SK-N-SH treated with all-trans-retinoic acid at 6 μM for 48 hours (cell line): Measurements from ENCODE around the gene UGT1A8.
"Not testable (repeated sequence)": the region's sequence is repeated elsewhere in the genome, so short reads cannot be mapped to it uniquely, and the experiment has no call there.

Experiments used
- ARNTL ChIP-seq: fragments of 450-650 bp; formaldehyde crosslinking; IDR thresholded peaks from 2 replicates; pipeline ENCODE4 v1.5.0; 2020; ENCODE audit warnings: low read depth, mild to moderate bottlenecking, moderate library complexity, borderline replicate concordance
- BACH2 ChIP-seq: fragments of 250-450 bp; sonication (Bioruptor Pico); IDR thresholded peaks from 2 replicates; pipeline ENCODE4 v1.9.0; 2021; ENCODE audit warnings: mild to moderate bottlenecking, borderline replicate concordance
- OSR1 ChIP-seq: fragments of 250-450 bp; sonication (Bioruptor Pico); IDR thresholded peaks from 2 replicates; pipeline ENCODE4 v1.8.0; 2022; ENCODE audit warnings: moderate library complexity, mild to moderate bottlenecking, inconsistent platforms
- TOX ChIP-seq: fragments of 250-450 bp; sonication (Bioruptor Pico); IDR thresholded peaks from 2 replicates; pipeline ENCODE4 v1.8.0; 2021; ENCODE audit warnings: mild to moderate bottlenecking, moderate library complexity, borderline replicate concordance
- ZFP3 ChIP-seq: fragments of 250-450 bp; sonication (Bioruptor Pico); IDR thresholded peaks from 2 replicates; pipeline ENCODE4 v1.5.0; 2020; ENCODE audit warnings: mild to moderate bottlenecking, moderate library complexity
- ZFP30 ChIP-seq: fragments of 450-650 bp; formaldehyde crosslinking; IDR thresholded peaks from 2 replicates; pipeline ENCODE4 v1.5.0; 2022; ENCODE audit warnings: mild to moderate bottlenecking, moderate library complexity
- TF ChIP-seq, protein P1 (sequence below): fragments of 250-450 bp; sonication (Bioruptor Pico); IDR thresholded peaks from 2 replicates; pipeline ENCODE4 v1.5.1; 2020; ENCODE audit warnings: low read depth, mild to moderate bottlenecking, moderate library complexity
- TF ChIP-seq, protein P2 (sequence below): fragments of 250-450 bp; sonication (Bioruptor Pico); IDR thresholded peaks from 2 replicates; pipeline ENCODE4 v1.8.0; 2020; ENCODE audit warnings: mild to moderate bottlenecking, moderate library complexity, borderline replicate concordance
- TF ChIP-seq, protein P3 (sequence below): fragments of 250-450 bp; sonication (Bioruptor Pico); IDR thresholded peaks from 2 replicates; pipeline ENCODE4 v1.5.1; 2021; ENCODE audit warnings: mild to moderate bottlenecking, moderate library complexity

DNA sequence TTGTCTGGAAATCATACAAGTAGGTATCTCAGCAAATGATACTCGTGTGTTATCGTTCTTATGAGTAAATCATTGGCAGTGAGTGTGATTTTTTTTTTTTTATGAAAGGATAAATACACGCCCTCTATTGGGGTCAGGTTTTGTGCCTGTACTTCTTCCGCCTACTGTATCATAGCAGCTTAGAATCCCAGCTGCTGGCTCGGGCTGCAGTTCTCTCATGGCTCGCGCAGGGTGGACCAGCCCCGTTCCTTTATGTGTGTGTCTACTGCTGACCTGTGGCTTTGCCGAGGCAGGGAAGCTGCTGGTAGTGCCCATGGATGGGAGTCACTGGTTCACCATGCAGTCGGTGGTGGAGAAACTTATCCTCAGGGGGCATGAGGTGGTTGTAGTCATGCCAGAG lies 18.9 kb downstream of the UGT1A8 start, which contains the start of gene UGT1A10:
- TF ChIP-seq ZFP30 (CRISPR knock-in tag); ARNTL (CRISPR knock-in tag); OSR1 (CRISPR knock-in tag); BACH2 (CRISPR knock-in tag); TOX; ZFP3 (CRISPR knock-in tag): not testable (repeated sequence)
- TF ChIP-seq, protein P1, sequence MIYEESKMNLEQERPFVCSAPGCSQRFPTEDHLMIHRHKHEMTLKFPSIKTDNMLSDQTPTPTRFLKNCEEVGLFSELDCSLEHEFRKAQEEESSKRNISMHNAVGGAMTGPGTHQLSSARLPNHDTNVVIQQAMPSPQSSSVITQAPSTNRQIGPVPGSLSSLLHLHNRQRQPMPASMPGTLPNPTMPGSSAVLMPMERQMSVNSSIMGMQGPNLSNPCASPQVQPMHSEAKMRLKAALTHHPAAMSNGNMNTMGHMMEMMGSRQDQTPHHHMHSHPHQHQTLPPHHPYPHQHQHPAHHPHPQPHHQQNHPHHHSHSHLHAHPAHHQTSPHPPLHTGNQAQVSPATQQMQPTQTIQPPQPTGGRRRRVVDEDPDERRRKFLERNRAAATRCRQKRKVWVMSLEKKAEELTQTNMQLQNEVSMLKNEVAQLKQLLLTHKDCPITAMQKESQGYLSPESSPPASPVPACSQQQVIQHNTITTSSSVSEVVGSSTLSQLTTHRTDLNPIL: not testable (repeated sequence)
- TF ChIP-seq, protein P2, sequence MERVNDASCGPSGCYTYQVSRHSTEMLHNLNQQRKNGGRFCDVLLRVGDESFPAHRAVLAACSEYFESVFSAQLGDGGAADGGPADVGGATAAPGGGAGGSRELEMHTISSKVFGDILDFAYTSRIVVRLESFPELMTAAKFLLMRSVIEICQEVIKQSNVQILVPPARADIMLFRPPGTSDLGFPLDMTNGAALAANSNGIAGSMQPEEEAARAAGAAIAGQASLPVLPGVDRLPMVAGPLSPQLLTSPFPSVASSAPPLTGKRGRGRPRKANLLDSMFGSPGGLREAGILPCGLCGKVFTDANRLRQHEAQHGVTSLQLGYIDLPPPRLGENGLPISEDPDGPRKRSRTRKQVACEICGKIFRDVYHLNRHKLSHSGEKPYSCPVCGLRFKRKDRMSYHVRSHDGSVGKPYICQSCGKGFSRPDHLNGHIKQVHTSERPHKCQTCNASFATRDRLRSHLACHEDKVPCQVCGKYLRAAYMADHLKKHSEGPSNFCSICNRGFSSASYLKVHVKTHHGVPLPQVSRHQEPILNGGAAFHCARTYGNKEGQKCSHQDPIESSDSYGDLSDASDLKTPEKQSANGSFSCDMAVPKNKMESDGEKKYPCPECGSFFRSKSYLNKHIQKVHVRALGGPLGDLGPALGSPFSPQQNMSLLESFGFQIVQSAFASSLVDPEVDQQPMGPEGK (CRISPR knock-in tag): not testable (repeated sequence)
- TF ChIP-seq, protein P3, sequence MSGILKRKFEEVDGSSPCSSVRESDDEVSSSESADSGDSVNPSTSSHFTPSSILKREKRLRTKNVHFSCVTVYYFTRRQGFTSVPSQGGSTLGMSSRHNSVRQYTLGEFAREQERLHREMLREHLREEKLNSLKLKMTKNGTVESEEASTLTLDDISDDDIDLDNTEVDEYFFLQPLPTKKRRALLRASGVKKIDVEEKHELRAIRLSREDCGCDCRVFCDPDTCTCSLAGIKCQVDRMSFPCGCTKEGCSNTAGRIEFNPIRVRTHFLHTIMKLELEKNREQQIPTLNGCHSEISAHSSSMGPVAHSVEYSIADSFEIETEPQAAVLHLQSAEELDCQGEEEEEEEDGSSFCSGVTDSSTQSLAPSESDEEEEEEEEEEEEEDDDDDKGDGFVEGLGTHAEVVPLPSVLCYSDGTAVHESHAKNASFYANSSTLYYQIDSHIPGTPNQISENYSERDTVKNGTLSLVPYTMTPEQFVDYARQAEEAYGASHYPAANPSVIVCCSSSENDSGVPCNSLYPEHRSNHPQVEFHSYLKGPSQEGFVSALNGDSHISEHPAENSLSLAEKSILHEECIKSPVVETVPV (CRISPR knock-in tag): not testable (repeated sequence)
